ENCODE measurements around the gene SETD5.
A peak's percentile ranks its signal among the peaks of the same experiment; 100 is the strongest.

The SETD5 gene

GRCh38 chr3:9388142-9388541 is 9.3 kb upstream of the SETD5 start:
- no peak for DNase-seq

GRCh38 chr3:9388562-9389272 is 8.7 kb upstream of the SETD5 start:
- DNase-seq, result no peak

GRCh38 chr3:9390265-9390888 is 7.0 kb upstream of the SETD5 start:
- no peak for DNase-seq

- DNase-seq, result no peak
Measured at GRCh38 chr3:9392041-9392440, 5.4 kb upstream of the SETD5 start.

- no peak for DNase-seq
Measured at GRCh38 chr3:9395570-9396300, 1.7 kb upstream of the SETD5 start.

GRCh38 chr3:9396301-9396631 is 1.1 kb upstream of the SETD5 start:
- DNase-seq, result peak; percentile 85 to 86

DNA sequence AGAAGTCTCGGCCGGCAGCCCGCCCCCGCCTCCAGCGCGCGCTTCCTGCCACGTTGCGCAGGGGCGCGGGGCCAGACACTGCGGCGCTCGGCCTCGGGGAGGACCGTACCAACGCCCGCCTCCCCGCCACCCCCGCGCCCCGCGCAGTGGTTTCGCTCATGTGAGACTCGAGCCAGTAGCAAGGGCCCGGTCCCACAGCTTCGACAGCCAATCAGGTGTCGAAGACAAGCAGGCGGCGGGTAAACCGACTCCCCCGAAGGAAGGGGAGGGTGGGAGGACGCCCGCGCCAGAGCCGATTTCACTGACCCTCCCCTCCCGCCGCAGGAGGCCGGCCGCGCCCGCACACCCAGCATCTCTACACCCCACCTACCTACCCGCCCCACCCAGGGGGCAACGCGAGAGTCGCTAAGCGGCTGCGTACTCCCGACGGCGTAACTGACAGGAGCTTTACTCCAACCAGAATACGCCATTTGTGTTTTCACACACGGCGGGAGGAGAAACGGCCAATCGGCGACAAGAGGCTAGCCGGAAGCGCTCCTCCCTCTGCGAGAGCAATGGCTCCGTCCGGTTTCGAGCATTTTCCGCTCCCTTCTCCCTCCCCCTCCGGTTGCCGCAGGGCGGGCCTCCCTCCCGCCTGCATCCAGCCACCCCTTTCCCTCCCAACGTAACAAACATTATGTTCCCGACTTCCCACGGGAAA is 633 bp upstream of the SETD5 start:
- DNase-seq, result peak; percentile 98 to 99

DNA sequence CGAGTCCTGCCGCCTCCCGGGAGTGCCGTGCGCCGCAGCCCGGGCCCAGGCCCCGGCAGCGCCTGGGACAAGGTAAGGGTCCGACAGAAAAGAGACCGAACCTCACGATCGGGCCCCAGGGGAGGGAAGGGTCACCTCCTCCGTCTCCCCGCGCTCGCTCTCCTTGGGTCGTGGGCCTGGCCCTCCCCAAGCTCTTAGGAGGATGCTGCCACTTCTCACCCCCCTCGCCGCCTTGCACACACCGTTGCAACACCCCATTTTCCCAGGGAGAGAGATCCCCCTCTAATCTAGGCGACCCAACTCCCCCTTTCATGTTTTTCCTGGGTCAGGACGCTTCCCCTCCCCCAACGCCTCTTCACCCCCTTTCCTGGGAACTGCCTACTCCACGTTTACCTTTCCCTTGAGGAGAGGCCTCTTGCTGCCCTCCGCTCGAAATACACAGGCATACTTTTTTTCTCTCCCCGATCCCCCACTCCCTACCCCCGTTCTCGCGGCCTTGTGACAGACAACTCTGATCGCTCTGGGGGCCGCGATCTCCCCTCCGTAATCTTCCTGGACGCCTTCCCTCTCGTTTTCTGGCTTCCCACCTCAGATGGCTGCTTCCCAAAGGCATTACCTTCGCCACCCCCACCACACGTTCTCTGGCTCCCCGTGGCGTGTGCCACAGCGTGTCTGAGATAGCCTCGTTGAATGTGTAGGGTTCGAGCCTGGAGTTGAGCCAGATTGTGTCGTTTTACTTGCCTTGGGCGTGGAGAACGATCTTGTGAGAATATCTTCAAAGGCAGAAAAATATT is 688 bp downstream of the SETD5 start:
- DNase-seq, result peak; percentile 9 to 31

- peak; percentile 30 to 55 for DNase-seq
Measured at GRCh38 chr3:9398700-9399336, 1.4 kb downstream of the SETD5 start.

GRCh38 chr3:9399337-9399703 is 1.9 kb downstream of the SETD5 start:
- no peak for DNase-seq

DNA sequence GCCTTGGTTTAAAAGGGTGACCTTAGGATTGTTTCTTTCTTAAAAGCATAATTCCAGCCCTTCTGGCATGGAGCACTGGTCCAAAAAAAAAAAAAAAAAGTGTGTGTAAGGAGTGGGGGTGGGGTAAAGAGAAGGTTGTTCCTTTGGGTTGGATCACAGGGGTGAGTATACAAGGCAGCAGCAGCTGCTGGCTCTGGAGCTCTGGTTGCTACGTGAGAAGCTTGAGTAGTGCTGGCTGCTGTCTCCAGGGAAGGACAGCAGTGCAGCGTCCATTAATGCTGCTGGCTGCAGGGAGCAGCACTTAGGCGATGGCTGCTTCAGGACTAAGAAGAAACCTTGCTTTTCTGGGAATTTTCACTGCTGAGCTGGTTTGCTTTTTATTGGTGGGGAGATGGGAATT is 2.3 kb downstream of the SETD5 start:
- no peak for DNase-seq

DNA sequence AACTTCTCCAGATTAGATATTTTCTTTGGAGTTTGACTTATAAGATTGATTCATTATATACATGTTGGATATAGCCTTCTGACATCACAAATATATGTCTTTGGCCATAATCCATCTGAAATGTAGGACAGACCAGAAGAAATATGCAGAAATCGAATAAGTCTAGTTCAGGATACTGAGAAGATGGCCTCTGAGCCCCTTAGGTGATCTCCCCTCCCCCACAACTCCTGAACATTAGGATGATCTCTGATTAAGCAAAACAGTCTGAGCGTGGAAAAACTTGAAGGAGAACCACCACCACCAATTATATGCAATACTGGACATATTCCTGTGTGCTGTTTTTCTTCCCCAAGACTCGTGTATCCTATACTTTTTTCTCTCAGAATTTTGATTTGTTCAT is 3.2 kb downstream of the SETD5 start:
- no peak for DNase-seq

DNA sequence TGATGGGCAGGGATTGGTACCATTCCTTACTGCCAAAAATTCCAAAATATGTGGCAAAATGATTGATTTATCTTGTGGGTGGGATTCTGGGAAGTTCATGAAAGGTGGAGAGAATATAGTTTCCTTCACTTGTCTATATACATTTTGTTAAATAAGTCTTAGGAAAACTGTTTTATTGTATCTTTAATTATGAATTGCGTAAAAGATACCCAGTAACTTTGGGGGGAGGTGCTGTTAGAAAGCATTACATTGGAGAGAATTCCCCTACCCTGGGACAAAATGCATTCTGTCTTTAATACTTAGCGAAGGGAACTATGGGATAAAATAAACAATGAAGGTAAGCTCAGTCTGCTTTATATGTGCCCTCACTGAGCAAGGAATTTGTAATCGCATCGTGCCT is 4.6 kb downstream of the SETD5 start:
- no peak for DNase-seq

GRCh38 chr3:9402410-9403228 is 5.2 kb downstream of the SETD5 start:
- DNase-seq, result no peak

GRCh38 chr3:9403463-9403862 is 6.0 kb downstream of the SETD5 start:
- no peak for DNase-seq

DNA sequence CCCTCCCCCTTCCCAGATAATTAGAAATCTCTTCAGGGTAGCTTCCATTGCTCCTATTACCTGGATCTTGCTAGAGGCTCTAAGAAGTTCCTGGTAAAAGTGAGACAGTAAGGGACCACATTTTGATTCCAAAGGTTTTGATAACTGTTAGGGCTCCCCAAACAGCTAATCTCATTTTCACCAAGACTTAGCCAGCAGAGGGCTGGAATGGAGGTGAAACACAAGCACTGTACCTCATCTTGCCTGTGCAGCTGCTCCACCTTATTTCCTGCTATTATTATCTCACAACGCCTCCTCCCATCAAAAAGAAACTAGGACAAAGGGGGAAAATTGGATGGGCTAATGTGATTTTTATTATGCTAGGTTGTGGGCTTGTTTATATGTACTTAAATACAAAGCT is 7.3 kb downstream of the SETD5 start:
- no peak for DNase-seq

GRCh38 chr3:9405756-9406155 is 8.3 kb downstream of the SETD5 start:
- DNase-seq, result no peak

DNA sequence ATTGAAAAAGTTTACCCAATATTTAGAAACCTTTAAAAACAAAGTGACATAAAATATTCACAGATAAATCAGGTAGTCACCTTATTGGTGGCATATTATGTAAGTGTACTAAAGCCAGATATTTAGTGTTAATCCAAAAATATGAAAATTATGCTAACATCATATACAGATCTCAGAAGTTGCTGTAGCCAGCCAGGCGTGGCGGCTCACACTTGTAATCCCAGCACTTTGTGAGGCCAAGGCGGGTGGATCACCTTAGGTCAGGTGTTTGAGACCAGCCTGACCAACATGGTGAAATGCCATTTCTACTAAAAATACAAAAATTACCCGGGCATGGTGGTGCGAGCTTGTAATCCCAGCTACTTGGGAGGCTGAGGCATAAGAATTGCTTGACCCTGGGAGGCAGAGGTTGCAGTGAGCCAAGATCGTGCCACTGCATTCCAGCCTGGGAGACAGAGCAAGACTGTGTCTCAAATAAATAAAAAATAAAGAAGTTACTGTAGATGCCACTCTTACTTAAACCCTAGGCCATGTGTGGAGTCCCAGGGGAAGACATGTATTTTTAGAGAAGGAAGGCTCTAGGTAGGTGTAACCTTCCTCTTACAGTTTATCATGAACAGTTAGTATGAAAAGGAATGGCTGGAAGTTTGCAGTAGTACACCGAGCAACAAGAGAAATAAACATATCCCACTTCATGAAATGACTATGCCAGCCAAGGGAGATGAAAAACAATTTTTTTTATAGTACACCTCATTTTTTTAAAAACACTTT is 9.6 kb downstream of the SETD5 start:
- no peak for DNase-seq

DNA sequence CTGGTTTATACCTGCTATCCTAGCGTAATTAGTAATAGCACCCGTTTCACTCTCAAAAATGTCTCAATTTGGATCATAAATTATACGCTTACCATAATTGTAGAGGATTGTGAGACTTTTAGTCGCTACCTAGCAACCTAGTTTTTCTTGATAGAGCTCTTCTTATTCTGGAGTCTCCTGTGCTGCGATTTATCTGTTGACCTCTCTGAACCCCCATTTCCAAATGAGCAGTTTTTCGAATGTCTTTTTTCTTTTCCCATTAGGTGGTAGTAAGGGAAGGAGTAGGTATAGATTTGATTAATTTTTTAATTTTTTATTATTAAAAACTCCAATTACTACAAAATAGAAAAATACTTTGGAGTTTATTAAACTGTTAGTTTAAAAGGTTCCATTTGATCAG is 10.6 kb downstream of the SETD5 start:
- no peak for DNase-seq

- DNase-seq, result no peak
Measured at GRCh38 chr3:9408546-9408945, 11.1 kb downstream of the SETD5 start.
